Lower lobe of right lung (tissue), 2 donors: ENCODE results near the gene VGLL2. TPM values are rescaled to one million over a fixed set of nuclear protein-coding genes. Genes with fewer than 3 reads are reported as not detected.
A peak's percentile ranks its signal among the peaks of the same experiment; 100 is the strongest.

ENCODE experiments used
- ATAC-seq, 2 donors: fragments of 200-7000 bp; cut with Tn5 transposase; one replicate each; pipeline ENCODE4 v1.9.1; 2020 to 2022; ENCODE audit warnings: mild to moderate bottlenecking in 2 of 2, moderate library complexity in 2 of 2
- DNase-seq: peaks from one replicate; pipeline ENCODE4 v3.0.0-alpha.2; 2020
- H3K27ac ChIP-seq: fragments of 200-600 bp; one replicate; pipeline ENCODE4 v1.8.0; 2022
- H3K27me3 ChIP-seq: fragments of 200-600 bp; one replicate; pipeline ENCODE4 v1.8.0; 2022; ENCODE audit warnings: low read depth
- H3K36me3 ChIP-seq: fragments of 200-600 bp; one replicate; pipeline ENCODE4 v1.8.0; 2022; ENCODE audit warnings: mild to moderate bottlenecking
- H3K4me1 ChIP-seq: fragments of 200-600 bp; one replicate; pipeline ENCODE4 v1.8.0; 2022
- H3K4me3 ChIP-seq: fragments of 200-600 bp; one replicate; pipeline ENCODE4 v1.8.0; 2022; ENCODE audit warnings: mild to moderate bottlenecking
- H3K9me3 ChIP-seq: fragments of 200-600 bp; one replicate; pipeline ENCODE4 v1.8.0; 2022
- CTCF ChIP-seq: fragments of 200-600 bp; IDR thresholded peaks from one replicate; pipeline ENCODE4 v1.8.0; 2022; ENCODE audit warnings: antibody characterized with exemption, mild to moderate bottlenecking
- intact Hi-C: fragments of 100-400 bp; cut with DNase I; formaldehyde crosslinking; loops from one replicate; pipeline ENCODE4 v1.11.0; 2022
- total RNA-seq: library from RNA; stranded (reverse); fragmentation: NEBNext Ultra II Directional; extraction: Animal tissue kit (Norgen Biotek cat#: 25700); gene quantifications from one replicate; pipeline ENCODE4 v1.2.1, GENCODE V29; 2021
- donor health status: DM: no; HTN: yes; CAD: no; lungs with severe emphysema.

Gene VGLL2
- total RNA-seq, 1 donor from 2014 or later, result not detected

GRCh38 chr6:117275711-117276110, 10.4 kb downstream of the VGLL2 start:
- no peak for ATAC-seq
- no peaks in the 10 kb centered on the region for H3K36me3 ChIP-seq
- no peak overlapping the region for H3K4me3 ChIP-seq
- TF ChIP-seq CTCF, result no peak
- peaks cover 37% of the 10 kb centered on the region for H3K27me3 ChIP-seq
- no peaks in the 10 kb centered on the region for H3K9me3 ChIP-seq
- no peak overlapping the region for H3K27ac ChIP-seq
- DNase-seq, result no peak
- intact Hi-C loops, result no loop called here
- no peaks in the 10 kb centered on the region for H3K4me1 ChIP-seq

- Histone ChIP-seq H3K36me3 (no peaks in the 10 kb centered on the region), H3K27ac (no peak overlapping the region), H3K4me3 (no peak overlapping the region), H3K4me1 (no peaks in the 10 kb centered on the region), H3K9me3 (no peaks in the 10 kb centered on the region), H3K27me3 (peaks cover 26% of the 10 kb centered on the region)
- DNase-seq (no peak), ATAC-seq (no peak)
- intact Hi-C loops, result no loop called here
- no peak for TF ChIP-seq CTCF
Observed at GRCh38 chr6:117276778-117277316, 11.5 kb downstream of the VGLL2 start.

- H3K4me1 ChIP-seq, result no peaks in the 10 kb centered on the region
- no peaks in the 10 kb centered on the region for H3K27me3 ChIP-seq
- intact Hi-C loops, result no loop called here
- ATAC-seq (peak; percentile 54 to 56), DNase-seq (no peak)
- peak; percentile 14 for TF ChIP-seq CTCF
- H3K27ac ChIP-seq, result no peak overlapping the region
- no peaks in the 10 kb centered on the region for H3K36me3 ChIP-seq
- H3K9me3 ChIP-seq, result no peaks in the 10 kb centered on the region
- no peak overlapping the region for H3K4me3 ChIP-seq
Observed at GRCh38 chr6:117280922-117281321, 15.6 kb downstream of the VGLL2 start.

GRCh38 chr6:117288083-117288715, 22.8 kb downstream of the VGLL2 start:
- ATAC-seq (no peak), DNase-seq (no peak)
- Histone ChIP-seq H3K4me3 (no peak overlapping the region), H3K27ac (no peak overlapping the region), H3K36me3 (peaks cover 8% of the 10 kb centered on the region), H3K27me3 (no peaks in the 10 kb centered on the region), H3K9me3 (no peaks in the 10 kb centered on the region), H3K4me1 (no peaks in the 10 kb centered on the region)
- intact Hi-C loops, result no loop called here
- TF ChIP-seq CTCF, result no peak

- DNase-seq, result no peak
- TF ChIP-seq CTCF, result no peak
- Histone ChIP-seq H3K4me1 (no peaks in the 10 kb centered on the region), H3K36me3 (peaks cover 8% of the 10 kb centered on the region), H3K27ac (no peak overlapping the region), H3K9me3 (no peaks in the 10 kb centered on the region), H3K27me3 (no peaks in the 10 kb centered on the region), H3K4me3 (no peak overlapping the region)
- ATAC-seq, result no peak
- intact Hi-C loops, result no loop called here
Observed at GRCh38 chr6:117290173-117290846, 25.0 kb downstream of the VGLL2 start.
